ENCODE results near the gene CIZ1.
A peak's percentile ranks its signal among the peaks of the same experiment; 100 is the strongest.

CIZ1 gene

GRCh38 chr9:128118971-128119665 is 72.3 kb downstream of the CIZ1 start:
- in situ Hi-C loops (cut with MboI; ENCODE audit: low pct_unique_long_range_greater_than_20kb, low sequenced_read_pairs): no loop called here

GRCh38 chr9:128118472-128118857 is 72.9 kb downstream of the CIZ1 start:
- DNase-seq: no peak

More at GRCh38 chr9:128118971-128119665, 72.3 kb downstream of the CIZ1 start:
- DNase-seq: no peak

GRCh38 chr9:128117613-128118471 is 73.5 kb downstream of the CIZ1 start:
- in situ Hi-C loops (cut with MboI; ENCODE audit: low pct_unique_long_range_greater_than_20kb, low sequenced_read_pairs): no loop called here
- DNase-seq: peak; percentile 96

More at GRCh38 chr9:128118472-128118857, 72.9 kb downstream of the CIZ1 start:
- in situ Hi-C loops (cut with MboI; ENCODE audit: low pct_unique_long_range_greater_than_20kb, low sequenced_read_pairs): no loop called here

- in situ Hi-C loops (cut with MboI; ENCODE audit: low pct_unique_long_range_greater_than_20kb, low sequenced_read_pairs): no loop called here
- no peak for DNase-seq
These were observed 75.0 kb downstream of the CIZ1 start for GRCh38 chr9:128116104-128117083.

Measured in KBM-7 (cell line).